Measurements from ENCODE around the gene PHF5A.

The PHF5A gene

DNA sequence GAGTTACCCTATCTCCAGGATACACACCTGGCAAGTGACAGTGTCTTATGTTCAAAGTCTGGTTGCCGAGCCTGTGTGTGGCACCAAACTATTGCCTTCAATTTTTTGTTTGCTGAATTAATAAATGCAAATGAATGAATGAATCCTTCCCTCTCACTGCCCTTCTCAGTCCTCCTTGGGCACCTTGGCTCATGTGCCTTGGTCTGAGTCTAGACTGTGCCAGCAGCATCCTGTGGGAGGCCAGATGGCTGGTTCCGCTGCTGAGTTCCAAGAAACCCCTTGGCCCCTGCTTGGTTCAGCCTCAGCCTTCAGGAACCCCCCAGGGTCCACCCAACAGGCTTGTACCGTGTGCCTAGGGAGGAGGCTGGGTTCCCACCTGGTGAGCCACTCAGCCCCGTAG lies 52.9 kb downstream of the PHF5A start:
- TF ChIP-seq, protein P1, sequence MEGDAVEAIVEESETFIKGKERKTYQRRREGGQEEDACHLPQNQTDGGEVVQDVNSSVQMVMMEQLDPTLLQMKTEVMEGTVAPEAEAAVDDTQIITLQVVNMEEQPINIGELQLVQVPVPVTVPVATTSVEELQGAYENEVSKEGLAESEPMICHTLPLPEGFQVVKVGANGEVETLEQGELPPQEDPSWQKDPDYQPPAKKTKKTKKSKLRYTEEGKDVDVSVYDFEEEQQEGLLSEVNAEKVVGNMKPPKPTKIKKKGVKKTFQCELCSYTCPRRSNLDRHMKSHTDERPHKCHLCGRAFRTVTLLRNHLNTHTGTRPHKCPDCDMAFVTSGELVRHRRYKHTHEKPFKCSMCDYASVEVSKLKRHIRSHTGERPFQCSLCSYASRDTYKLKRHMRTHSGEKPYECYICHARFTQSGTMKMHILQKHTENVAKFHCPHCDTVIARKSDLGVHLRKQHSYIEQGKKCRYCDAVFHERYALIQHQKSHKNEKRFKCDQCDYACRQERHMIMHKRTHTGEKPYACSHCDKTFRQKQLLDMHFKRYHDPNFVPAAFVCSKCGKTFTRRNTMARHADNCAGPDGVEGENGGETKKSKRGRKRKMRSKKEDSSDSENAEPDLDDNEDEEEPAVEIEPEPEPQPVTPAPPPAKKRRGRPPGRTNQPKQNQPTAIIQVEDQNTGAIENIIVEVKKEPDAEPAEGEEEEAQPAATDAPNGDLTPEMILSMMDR (IDR thresholded peaks at IDR 0.05; ENCODE audit: extremely low read depth, insufficient read depth, missing control alignments) = no peak
- DNase-seq (ENCODE audit: low spot score) = no peak
- in situ Hi-C loops (cut with MboI; ENCODE audit: low pct_unique_long_range_greater_than_20kb, low sequenced_read_pairs, unreplicated experiment) = no loop called here

DNA sequence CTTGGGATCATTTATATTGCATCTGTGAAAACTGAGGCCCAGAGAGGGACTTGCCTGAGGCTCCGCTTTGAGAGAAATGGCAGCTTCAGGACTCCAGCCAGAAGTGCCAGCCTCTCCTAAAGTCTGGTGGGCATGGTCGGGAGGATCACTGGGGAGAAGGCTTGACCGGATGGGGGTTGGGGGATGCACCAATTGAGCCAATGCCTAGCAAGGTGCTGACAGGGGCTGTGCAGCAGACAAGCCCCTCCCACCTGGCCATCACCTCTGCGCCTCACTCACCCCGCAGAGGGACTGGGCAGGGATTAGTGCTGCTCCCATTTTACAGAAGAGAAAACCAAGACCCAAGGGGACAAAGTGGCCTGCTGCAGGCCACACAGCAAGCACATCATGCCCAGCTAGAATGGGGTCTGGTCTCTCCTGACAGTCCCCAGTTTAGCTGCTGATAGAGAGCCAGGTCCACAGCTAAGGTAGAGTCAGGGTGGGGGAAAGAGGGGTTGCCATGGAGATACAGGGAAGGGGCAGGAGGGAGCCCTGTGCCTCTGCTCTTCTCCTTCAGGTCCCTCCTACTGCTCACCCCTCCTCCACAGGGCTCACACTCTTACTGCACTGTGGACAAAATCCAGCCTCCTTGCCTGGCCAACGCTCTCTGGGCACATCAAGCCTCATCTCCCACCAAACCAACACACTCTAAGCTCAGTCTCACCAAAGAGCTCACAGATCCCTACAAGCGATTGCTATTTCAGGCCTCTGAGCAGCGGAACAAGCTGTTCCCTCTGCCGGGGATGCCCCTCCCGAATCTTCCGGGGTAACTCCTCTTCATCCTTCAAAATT lies 57.3 kb downstream of the PHF5A start:
- DNase-seq (ENCODE audit: low spot score) = no peak
- in situ Hi-C loops (cut with MboI; ENCODE audit: low pct_unique_long_range_greater_than_20kb, low sequenced_read_pairs, unreplicated experiment) = no loop called here
- TF ChIP-seq, protein P1 (IDR thresholded peaks at IDR 0.05; ENCODE audit: extremely low read depth, insufficient read depth, missing control alignments) = no peak

DNA sequence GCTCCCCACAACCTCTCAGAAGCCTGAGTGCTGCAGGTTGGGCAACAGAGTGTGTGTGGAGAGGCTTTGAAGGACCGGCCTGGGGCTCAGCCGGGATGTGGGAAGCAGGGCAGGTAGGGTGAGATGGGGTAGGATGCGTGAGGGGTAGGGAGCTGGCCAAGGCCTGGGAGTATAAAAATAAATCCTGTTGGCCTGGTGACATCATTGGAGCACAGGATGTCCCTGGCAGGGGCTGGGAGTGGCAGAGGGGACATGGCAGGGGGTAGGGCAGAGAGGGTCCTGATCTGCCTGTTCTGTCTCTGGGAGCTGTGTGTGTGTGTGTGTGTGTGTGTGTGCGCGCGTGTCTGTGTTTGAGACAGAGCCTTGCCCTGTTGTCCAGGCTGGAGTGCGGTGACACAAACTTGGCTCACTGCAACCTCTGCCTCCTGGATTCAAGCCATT lies 58.2 kb downstream of the PHF5A start:
- in situ Hi-C loops (cut with MboI; ENCODE audit: low pct_unique_long_range_greater_than_20kb, low sequenced_read_pairs, unreplicated experiment) = no loop called here
- DNase-seq (ENCODE audit: low spot score) = no peak
- TF ChIP-seq, protein P1 (IDR thresholded peaks at IDR 0.05; ENCODE audit: extremely low read depth, insufficient read depth, missing control alignments) = no peak
